GM11168 (cell line): ENCODE data around the gene ANTXR2.

Experiments used
- in situ Hi-C: fragments of 300-500 bp; cut with MboI; formaldehyde crosslinking; loops from one replicate; pipeline ENCODE4 v1.12.0; 2022; ENCODE audit warnings: low sequenced_read_pairs; ENCODE audit not compliant: unreplicated experiment

The ANTXR2 gene

GRCh38 chr4:79881407-79881806 is 191.6 kb downstream of the ANTXR2 start:
- in situ Hi-C loops, result no loop called here

GRCh38 chr4:79877511-79877910 is 195.5 kb downstream of the ANTXR2 start:
- in situ Hi-C loops, result no loop called here

DNA sequence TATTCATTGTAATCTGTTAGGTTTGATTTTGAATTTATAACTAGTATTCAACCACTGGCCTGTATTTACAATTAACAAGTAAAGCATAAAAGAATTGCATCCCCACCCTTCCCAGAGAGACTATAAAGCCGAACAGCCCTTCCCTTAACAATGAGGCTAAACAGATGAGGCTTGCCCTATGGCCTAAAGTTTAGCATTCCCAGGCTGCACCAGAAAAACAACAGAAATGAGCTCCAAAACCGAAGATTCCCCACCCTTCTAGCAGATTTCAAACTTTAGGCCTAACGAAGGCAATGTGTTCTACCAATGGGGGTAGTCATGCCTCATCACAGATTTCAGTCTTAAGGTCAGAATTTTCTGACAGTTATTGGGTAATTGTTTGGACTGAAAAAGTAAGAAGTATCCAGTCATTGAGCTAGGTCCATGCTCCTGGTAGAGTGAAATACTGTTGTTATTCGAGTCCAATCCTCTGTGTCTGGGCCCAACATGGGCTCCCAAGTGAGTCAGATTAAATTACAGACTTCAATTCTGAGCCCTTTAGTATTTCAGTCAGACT is 197.6 kb downstream of the ANTXR2 start:
- in situ Hi-C loops, result no loop called here

- in situ Hi-C loops, result no loop called here
Measured at GRCh38 chr4:79874197-79874596, 198.8 kb downstream of the ANTXR2 start.

DNA sequence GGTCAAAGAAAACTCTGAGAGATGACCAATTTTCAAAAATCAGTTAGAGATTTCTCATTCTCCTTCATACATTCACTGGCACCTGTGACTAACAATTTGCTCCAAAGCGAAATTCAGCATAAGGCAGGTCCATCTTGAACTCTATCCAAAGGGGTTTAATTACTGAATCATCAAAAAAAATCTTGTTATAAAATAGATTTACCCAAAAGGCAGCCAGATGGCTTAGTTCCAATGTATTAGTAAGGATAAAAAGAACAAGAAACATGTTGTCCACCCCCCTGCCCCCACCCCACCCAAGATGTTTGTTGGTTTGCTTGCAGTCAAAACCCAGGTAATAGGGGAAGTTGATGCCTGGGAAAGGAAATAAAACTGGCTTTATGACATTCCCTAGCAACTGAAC is 200.3 kb downstream of the ANTXR2 start:
- in situ Hi-C loops, result no loop called here

DNA sequence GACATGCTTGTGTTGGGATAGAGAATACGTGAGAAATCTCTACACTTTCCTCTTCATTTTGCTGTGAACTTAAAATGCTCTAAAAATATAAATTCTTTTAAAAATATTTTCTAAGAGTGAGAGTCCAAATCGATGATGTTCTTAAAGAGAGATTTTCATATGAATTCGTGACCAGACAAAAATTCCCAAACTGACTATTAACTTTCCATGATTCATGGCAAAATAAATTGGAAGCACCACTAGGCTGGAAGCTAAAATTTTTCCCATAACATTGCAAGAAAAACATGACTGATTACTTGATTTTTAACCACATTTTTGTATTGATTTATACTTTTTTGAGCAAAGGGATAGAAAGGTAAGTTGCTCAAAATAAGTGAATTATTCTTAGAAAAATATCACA is 201.1 kb downstream of the ANTXR2 start:
- in situ Hi-C loops, result no loop called here

GRCh38 chr4:79869597-79870237 is 203.3 kb downstream of the ANTXR2 start:
- in situ Hi-C loops, result no loop called here

GRCh38 chr4:79865201-79865597 is 207.8 kb downstream of the ANTXR2 start:
- in situ Hi-C loops, result no loop called here

DNA sequence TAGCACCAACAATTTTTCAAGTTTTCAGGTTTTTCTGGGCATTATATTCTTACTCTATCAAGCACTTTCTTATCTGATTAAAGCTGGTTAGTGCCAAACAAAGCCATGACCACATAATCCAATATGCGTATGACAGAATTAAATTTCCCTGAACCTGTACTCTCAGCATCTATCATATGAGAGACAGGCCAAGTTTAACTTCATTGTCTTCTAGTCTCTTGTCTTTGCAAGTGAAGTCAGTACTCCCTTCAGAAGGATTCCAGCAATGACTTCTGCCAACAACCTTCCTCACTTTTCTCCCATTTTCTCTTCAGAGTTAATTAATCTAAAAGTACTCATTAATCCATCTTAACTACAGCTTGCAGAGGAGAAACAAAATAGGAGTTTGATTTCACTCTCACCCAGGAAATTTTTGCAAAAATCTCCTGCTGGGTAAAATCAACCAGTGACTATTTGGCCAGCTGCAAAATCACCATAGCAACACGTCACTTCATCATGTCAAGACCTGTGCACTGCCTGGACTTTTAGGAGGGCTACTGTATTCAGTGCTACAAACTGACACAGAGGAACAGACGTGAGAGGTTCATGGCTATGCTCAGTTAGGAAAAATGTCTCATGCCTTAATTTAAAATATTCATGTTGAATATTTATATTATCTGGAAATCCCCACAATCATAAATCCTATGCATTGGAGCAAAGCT is 208.4 kb downstream of the ANTXR2 start:
- in situ Hi-C loops, result no loop called here

DNA sequence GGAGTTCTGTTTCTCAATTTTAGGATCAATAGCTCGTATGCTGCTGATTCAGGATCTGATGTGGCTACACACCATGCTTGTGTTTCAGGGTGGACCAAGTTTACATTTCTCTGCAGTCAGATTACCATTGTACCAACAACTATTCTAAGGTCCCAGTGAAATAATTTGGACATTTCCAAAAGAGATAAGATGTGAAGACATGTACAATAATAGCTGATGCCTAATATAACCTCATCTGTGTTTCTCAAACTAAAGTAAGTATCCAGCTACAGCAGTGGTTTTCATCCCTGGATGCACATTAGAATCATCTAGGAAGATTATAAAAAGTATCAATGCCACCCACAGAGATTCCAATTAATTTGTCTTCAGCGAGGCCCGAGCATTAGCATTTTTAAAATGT is 209.7 kb downstream of the ANTXR2 start:
- in situ Hi-C loops, result no loop called here

GRCh38 chr4:79862821-79863220 is 210.2 kb downstream of the ANTXR2 start:
- in situ Hi-C loops, result no loop called here

- in situ Hi-C loops, result no loop called here
Measured at GRCh38 chr4:79857811-79858210, 215.2 kb downstream of the ANTXR2 start.

GRCh38 chr4:79856196-79856595 is 216.8 kb downstream of the ANTXR2 start:
- in situ Hi-C loops, result no loop called here

DNA sequence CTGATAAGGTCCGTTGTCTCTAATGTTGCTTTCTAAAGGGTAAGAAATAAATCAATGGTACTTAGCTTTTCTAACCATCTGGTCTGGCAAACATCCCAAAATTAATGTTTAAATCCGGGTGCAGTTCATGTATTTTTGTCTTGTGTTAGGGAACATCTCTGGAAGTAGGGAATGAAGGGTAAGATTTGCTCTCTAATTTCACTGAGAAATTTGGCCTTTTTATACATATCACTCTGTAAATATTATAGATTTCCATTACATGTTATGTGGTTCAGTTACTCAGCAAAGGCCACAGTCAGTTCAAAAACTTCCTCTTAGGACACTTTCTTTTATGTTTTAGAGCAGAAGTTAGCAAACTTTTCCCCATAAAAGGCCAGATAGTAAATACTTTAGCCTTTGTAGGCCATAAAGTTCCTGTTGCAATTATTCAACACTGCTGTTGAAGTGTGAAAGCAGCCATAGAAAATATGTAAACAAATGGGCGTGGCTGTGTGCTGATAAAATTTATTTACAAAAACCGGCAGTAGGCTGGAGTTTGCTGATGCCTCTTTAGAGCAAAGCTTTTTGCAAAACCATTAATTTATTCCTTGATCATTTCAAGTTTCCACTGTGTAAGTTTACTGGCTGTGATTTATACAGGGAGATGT is 218.1 kb downstream of the ANTXR2 start:
- in situ Hi-C loops, result no loop called here

GRCh38 chr4:79852305-79852730 is 220.7 kb downstream of the ANTXR2 start:
- in situ Hi-C loops, result no loop called here

DNA sequence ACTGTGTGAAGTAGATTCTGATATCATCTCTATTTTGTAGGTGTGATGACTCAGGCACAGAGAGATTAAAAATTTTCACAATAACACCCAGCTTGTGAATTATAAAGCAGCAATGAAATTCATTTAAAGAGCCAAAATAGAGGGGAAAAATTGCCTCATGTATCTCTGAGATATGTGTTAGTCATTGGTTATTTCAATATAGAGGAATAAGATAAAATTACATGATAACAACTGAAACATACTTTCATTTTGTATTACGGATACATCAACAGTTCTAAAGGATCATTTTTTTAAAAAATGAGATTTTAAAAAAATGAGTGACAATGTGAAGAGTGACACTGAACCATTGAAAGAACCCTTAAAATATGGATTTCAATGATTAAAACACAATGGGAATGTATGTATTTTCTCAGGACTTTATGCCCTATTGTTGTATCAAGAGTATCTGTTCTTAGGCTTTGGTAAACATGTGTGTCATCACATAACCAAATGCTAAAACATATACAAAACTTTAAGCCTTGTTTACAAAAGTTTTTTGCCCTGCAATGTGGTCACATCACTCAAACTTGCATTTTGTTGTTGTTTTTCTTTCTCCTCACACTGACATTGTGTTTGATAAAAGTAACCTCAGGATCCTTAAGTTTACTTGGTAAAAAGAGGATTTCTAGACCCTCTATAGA is 221.3 kb downstream of the ANTXR2 start:
- in situ Hi-C loops, result no loop called here
